Measurements from ENCODE around the gene DPYSL3. TPM values are rescaled to one million over a fixed set of nuclear protein-coding genes. Genes with fewer than 3 reads are reported as not detected.
A peak's percentile ranks its signal among the peaks of the same experiment; 100 is the strongest.

The DPYSL3 gene
- polyA plus RNA-seq, 3 donors: 3.8 to 77.3 (median 31.8) TPM

GRCh38 chr5:147520450-147520849 is 10.6 kb upstream of the DPYSL3 start:
- WGBS, 3 donors: 37 to 76% (median 64%) methylated on average over 1 of the region's 1 CpG
- no peak overlapping the region for H3K27ac ChIP-seq (ENCODE audit: low read depth, low read length)

- H3K27ac ChIP-seq (ENCODE audit: low read depth, low read length): no peak overlapping the region
- 18 to 69% (median 54%) methylated on average over 1 of the region's 1 CpG for WGBS, 3 donors
Observed at GRCh38 chr5:147519380-147519779, 9.5 kb upstream of the DPYSL3 start.

- no peak overlapping the region for H3K27ac ChIP-seq (ENCODE audit: low read depth, low read length)
- WGBS, 3 donors: 83 to 100% (median 97%) methylated on average over 1 of the region's 1 CpG
Observed at GRCh38 chr5:147517383-147517782, 7.5 kb upstream of the DPYSL3 start.

- 56 to 69% (median 67%) methylated on average over 7 of the region's 7 CpGs for WGBS, 3 donors
- no peak overlapping the region for H3K27ac ChIP-seq (ENCODE audit: low read depth, low read length)
Observed at GRCh38 chr5:147515269-147515668, 5.4 kb upstream of the DPYSL3 start.

GRCh38 chr5:147512659-147513379 is 3.0 kb upstream of the DPYSL3 start:
- WGBS, 3 donors: 68 to 91% (median 87%) methylated on average over 3 of the region's 3 CpGs
- no peak overlapping the region for H3K27ac ChIP-seq (ENCODE audit: low read depth, low read length)

GRCh38 chr5:147510885-147511284 is 1.0 kb upstream of the DPYSL3 start:
- H3K27ac ChIP-seq (ENCODE audit: low read depth, low read length): no peak overlapping the region
- 76 to 92% (median 89%) methylated on average over 7 of the region's 7 CpGs for WGBS, 3 donors

GRCh38 chr5:147509041-147509709 is 693 bp downstream of the DPYSL3 start:
- H3K27ac ChIP-seq (ENCODE audit: low read depth, low read length): peak overlapping the region; percentile 29
- 1 to 4% (median 1%) methylated on average over 46 to 50 of the region's 50 CpGs for WGBS, 3 donors

- WGBS, 3 donors: 19 to 42% (median 35%) methylated on average over 7 of the region's 7 CpGs
- H3K27ac ChIP-seq (ENCODE audit: low read depth, low read length): no peak overlapping the region
Observed at GRCh38 chr5:147508711-147509040, 1.2 kb downstream of the DPYSL3 start.

GRCh38 chr5:147507480-147508126 is 2.3 kb downstream of the DPYSL3 start:
- WGBS, 3 donors: 51 to 57% (median 54%) methylated on average over 7 of the region's 7 CpGs
- H3K27ac ChIP-seq (ENCODE audit: low read depth, low read length): no peak overlapping the region

GRCh38 chr5:147504535-147504934 is 5.3 kb downstream of the DPYSL3 start:
- no peak overlapping the region for H3K27ac ChIP-seq (ENCODE audit: low read depth, low read length)
- 41 to 51% (median 41%) methylated on average over 1 of the region's 1 CpG for WGBS, 3 donors

GRCh38 chr5:147504011-147504410 is 5.9 kb downstream of the DPYSL3 start:
- 20 to 61% (median 38%) methylated on average over 3 of the region's 3 CpGs for WGBS, 3 donors
- no peak overlapping the region for H3K27ac ChIP-seq (ENCODE audit: low read depth, low read length)

GRCh38 chr5:147490989-147491388 is 18.9 kb downstream of the DPYSL3 start:
- 78 to 85% (median 85%) methylated on average over 3 of the region's 3 CpGs for WGBS, 3 donors
- H3K27ac ChIP-seq (ENCODE audit: low read depth, low read length): no peak overlapping the region

- peak overlapping the region; percentile 32 for H3K27ac ChIP-seq (ENCODE audit: low read depth, low read length)
- WGBS, 3 donors: 54 to 71% (median 62%) methylated on average over 4 of the region's 4 CpGs
Observed at GRCh38 chr5:147487031-147487750, 22.7 kb downstream of the DPYSL3 start.

- H3K27ac ChIP-seq (ENCODE audit: low read depth, low read length): no peak overlapping the region
- 78 to 91% (median 90%) methylated on average over 2 of the region's 2 CpGs for WGBS, 3 donors
Observed at GRCh38 chr5:147485814-147486213, 24.1 kb downstream of the DPYSL3 start.

GRCh38 chr5:147485046-147485445 is 24.8 kb downstream of the DPYSL3 start:
- H3K27ac ChIP-seq (ENCODE audit: low read depth, low read length): no peak overlapping the region
- WGBS, 3 donors: 46 to 84% (median 49%) methylated on average over 6 of the region's 6 CpGs

- 44 to 64% (median 48%) methylated on average over 3 of the region's 3 CpGs for WGBS, 3 donors
Observed at GRCh38 chr5:147484708-147485020, 25.2 kb downstream of the DPYSL3 start.

GRCh38 chr5:147483961-147484707 is 25.7 kb downstream of the DPYSL3 start:
- WGBS, 3 donors: 11 to 46% (median 14%) methylated on average over 5 of the region's 5 CpGs
- H3K27ac ChIP-seq (ENCODE audit: low read depth, low read length): no peak overlapping the region

More at GRCh38 chr5:147484708-147485020, 25.2 kb downstream of the DPYSL3 start:
- H3K27ac ChIP-seq (ENCODE audit: low read depth, low read length): no peak overlapping the region

- WGBS, 3 donors: 49 to 66% (median 65%) methylated on average over 5 of the region's 5 CpGs
- no peak overlapping the region for H3K27ac ChIP-seq (ENCODE audit: low read depth, low read length)
Observed at GRCh38 chr5:147483188-147483790, 26.6 kb downstream of the DPYSL3 start.
